MCF 10A (cell line): ENCODE results near the gene DOK4. TPM values are rescaled to one million over a fixed set of nuclear protein-coding genes. Genes with fewer than 3 reads are reported as not detected.

Experiments used
- BruUV-seq: library from RNA; stranded (reverse); fragments of 400-500 nt; replicated peaks from 2 replicates; lab custom pipeline; 2021; lab: Mats Ljungman, UMichigan
- CTCF ChIA-PET: fragments of 300-600 bp; sonication (Branson Sonifier 250); formaldehyde crosslinking; extraction: SDS; loops from one replicate; lab custom pipeline; 2021; ENCODE audit warnings: antibody characterized with exemption, inconsistent platforms; lab: Yijun Ruan, JAX
- POLR2A ChIA-PET: fragments of 300-600, 350-650 bp; sonication (Branson Sonifier 250); formaldehyde crosslinking; extraction: SDS; loops from one replicate; lab custom pipeline; 2020; ENCODE audit warnings: antibody characterized with exemption, inconsistent platforms; lab: Yijun Ruan, JAX
- DNase-seq: peaks from one replicate; pipeline ENCODE4 v3.0.0-alpha.2; 2018; ENCODE audit not compliant: unreplicated experiment
- H3K27ac Mint-ChIP-seq: one replicate; pipeline ENCODE4 v1.8.0; 2022; ENCODE audit warnings: mild to moderate bottlenecking, low read depth, mixed read lengths; ENCODE audit not compliant: unreplicated experiment
- H3K27me3 Mint-ChIP-seq: one replicate; pipeline ENCODE4 v1.8.0; 2022; ENCODE audit warnings: mixed read lengths; ENCODE audit not compliant: insufficient read depth, unreplicated experiment
- H3K36me3 Mint-ChIP-seq: one replicate; pipeline ENCODE4 v1.8.0; 2022; ENCODE audit warnings: mild to moderate bottlenecking, moderate library complexity, mixed read lengths; ENCODE audit not compliant: insufficient read depth, unreplicated experiment
- H3K4me1 Mint-ChIP-seq: one replicate; pipeline ENCODE4 v1.8.0; 2022; ENCODE audit warnings: mixed read lengths; ENCODE audit not compliant: insufficient read depth, unreplicated experiment
- H3K4me3 Mint-ChIP-seq: one replicate; pipeline ENCODE4 v1.8.0; 2022; ENCODE audit warnings: mild to moderate bottlenecking, moderate library complexity, mixed read lengths; ENCODE audit not compliant: unreplicated experiment
- H3K9me3 Mint-ChIP-seq: one replicate; pipeline ENCODE4 v1.8.0; 2022; ENCODE audit warnings: mixed read lengths; ENCODE audit not compliant: unreplicated experiment
- intact Hi-C: fragments of 100-400 bp; cut with micrococcal nuclease; formaldehyde crosslinking; loops from 2 replicates; pipeline ENCODE4 v1.14.1; 2022
- total RNA-seq: library from RNA; stranded (reverse); gene quantifications from 2 replicates; pipeline ENCODE4 v1.2.3, GENCODE V29; 2022
- TF ChIP-seq, protein P1 (sequence below): fragments of 200-600 bp; IDR thresholded peaks from one replicate; pipeline ENCODE4 v1.8.0; 2022; ENCODE audit warnings: antibody characterized with exemption, mild to moderate bottlenecking; ENCODE audit not compliant: unreplicated experiment

The DOK4 gene
- total RNA-seq, 1 experiment from 2014 or later = 6.4 TPM

DNA sequence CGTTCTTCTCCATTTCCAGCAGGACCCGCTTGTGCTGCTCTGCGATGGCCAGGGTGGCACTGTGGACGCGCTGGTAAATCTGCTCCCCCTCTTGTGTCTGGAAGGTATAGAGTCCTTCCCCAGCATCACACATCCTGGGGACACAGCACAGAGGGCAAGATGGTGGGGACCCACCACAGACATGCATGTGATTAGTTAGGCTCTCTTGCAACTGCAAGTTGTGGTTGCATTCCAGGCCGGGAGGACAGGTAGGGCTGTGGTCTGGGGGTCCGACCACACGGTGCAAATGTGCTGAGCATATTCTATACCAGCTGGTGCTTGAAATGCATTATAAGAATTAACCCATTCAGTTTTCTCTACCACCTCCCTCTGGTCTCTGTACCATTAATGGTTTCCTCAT lies 12.4 kb downstream of the DOK4 start:
- Mint-ChIP-seq H3K27ac (no peak overlapping the region), H3K4me3 (no peak overlapping the region), H3K4me1 (no peaks in the 10 kb centered on the region), H3K36me3 (peaks cover 25% of the 10 kb centered on the region), H3K27me3 (no peaks in the 10 kb centered on the region), H3K9me3 (no peaks in the 10 kb centered on the region)
- TF ChIP-seq, protein P1, sequence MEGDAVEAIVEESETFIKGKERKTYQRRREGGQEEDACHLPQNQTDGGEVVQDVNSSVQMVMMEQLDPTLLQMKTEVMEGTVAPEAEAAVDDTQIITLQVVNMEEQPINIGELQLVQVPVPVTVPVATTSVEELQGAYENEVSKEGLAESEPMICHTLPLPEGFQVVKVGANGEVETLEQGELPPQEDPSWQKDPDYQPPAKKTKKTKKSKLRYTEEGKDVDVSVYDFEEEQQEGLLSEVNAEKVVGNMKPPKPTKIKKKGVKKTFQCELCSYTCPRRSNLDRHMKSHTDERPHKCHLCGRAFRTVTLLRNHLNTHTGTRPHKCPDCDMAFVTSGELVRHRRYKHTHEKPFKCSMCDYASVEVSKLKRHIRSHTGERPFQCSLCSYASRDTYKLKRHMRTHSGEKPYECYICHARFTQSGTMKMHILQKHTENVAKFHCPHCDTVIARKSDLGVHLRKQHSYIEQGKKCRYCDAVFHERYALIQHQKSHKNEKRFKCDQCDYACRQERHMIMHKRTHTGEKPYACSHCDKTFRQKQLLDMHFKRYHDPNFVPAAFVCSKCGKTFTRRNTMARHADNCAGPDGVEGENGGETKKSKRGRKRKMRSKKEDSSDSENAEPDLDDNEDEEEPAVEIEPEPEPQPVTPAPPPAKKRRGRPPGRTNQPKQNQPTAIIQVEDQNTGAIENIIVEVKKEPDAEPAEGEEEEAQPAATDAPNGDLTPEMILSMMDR = no peak
- no peak for DNase-seq
- no TSS peak for BruUV-seq
- POLR2A ChIA-PET = no interaction called here
- intact Hi-C loops = no loop called here
- CTCF ChIA-PET = interaction anchor here (0.6 to 2.2 kb wide), 4 partner anchors 11 to 140 kb away, joined by 4 to 13 read pairs (median 6); partner anchors contain the start of gene POLR2C

DNA sequence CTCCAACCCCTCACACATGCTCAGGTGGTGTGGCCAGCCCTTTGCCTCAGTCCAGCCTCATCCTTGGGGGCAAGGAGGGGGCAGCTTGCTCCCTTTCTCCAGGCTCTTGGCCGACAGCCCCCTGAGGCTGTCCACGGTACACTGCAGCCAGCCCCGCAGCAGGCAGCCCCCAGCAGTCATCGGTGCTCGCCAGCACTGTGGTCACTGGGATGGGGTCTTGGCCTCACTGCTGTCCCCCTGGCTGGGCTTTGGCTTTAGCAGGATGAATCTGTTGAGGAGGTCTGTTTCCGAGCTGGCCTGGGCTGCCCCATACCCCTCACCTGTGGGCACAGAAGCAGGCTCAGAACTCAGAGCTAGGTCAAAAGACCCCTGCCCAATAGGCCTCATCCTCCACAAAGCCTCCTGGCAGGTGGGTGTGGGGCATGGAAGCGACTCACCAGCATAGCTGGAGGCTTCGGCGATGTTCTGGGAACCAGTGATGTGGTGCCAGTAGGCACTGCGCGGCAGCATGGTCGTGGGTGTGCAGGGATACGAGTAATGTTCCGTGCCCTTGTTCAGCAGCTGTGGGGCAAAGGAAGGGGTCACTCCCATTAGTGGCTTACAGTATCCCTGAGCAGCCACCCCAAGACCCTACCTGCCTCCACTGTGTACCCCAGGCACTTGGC lies 13.0 kb downstream of the DOK4 start:
- CTCF ChIA-PET = interaction anchor here (0.6 to 2.2 kb wide), 2 partner anchors 11 to 140 kb away, joined by 4 to 13 read pairs; partner anchors contain the start of gene POLR2C
- intact Hi-C loops = no loop called here
- TF ChIP-seq, protein P1 = no peak
- Mint-ChIP-seq H3K4me1 (no peaks in the 10 kb centered on the region), H3K27me3 (no peaks in the 10 kb centered on the region), H3K4me3 (no peak overlapping the region), H3K27ac (no peak overlapping the region), H3K9me3 (no peaks in the 10 kb centered on the region), H3K36me3 (peaks cover 31% of the 10 kb centered on the region)
- no TSS peak for BruUV-seq
- DNase-seq = no peak
- POLR2A ChIA-PET = interaction anchor here (0.6 to 1.6 kb wide), 3 partner anchors 9 to 12 kb away, joined by 4 to 5 read pairs (median 4); partner anchors contain the start of gene POLR2C

DNA sequence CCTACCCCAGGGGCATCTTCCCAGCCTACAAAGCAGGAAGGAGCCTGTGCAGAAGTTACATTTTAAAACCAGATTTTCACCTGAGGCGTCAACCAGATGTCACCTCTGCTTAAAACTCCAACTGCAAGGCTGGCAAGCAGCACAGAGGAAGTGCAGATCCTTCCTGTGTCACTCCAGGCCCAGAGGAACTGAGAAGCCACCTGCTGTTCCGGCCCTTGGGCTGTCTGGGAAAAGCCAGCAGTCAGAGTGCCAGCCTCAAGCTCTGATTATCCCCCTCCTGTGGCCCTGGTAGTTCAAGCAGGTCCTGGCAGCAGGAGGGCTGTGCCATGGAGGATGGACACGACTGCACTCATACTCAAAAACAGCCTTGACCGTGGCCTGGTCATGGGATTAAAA lies 13.6 kb downstream of the DOK4 start:
- ChIA-PET CTCF (interaction anchor here (2.2 kb wide), 1 partner anchor 11 kb away, joined by 13 read pairs; the partner anchor contains the start of gene POLR2C), POLR2A (interaction anchor here (1.0 to 1.6 kb wide), 3 partner anchors 8 to 26 kb away, joined by 4 read pairs; partner anchors contain the start of gene POLR2C)
- no peaks in the 10 kb centered on the region for H3K27me3 Mint-ChIP-seq
- intact Hi-C loops = no loop called here
- no peak for DNase-seq
- no peak overlapping the region for H3K27ac Mint-ChIP-seq
- BruUV-seq = no TSS peak
- TF ChIP-seq, protein P1 = no peak
- H3K4me1 Mint-ChIP-seq = no peaks in the 10 kb centered on the region
- H3K9me3 Mint-ChIP-seq = no peaks in the 10 kb centered on the region
- no peak overlapping the region for H3K4me3 Mint-ChIP-seq
- H3K36me3 Mint-ChIP-seq = peaks cover 37% of the 10 kb centered on the region

GRCh38 chr16:57471852-57472664 lies 14.2 kb downstream of the DOK4 start:
- ChIA-PET POLR2A (interaction anchor here (1.0 to 1.6 kb wide), 3 partner anchors 8 to 25 kb away, joined by 4 read pairs; partner anchors contain the start of gene POLR2C), CTCF (interaction anchor here (2.2 kb wide), 1 partner anchor 10 kb away, joined by 13 read pairs; the partner anchor contains the start of gene POLR2C)
- H3K9me3 Mint-ChIP-seq = no peaks in the 10 kb centered on the region
- no peaks in the 10 kb centered on the region for H3K27me3 Mint-ChIP-seq
- TF ChIP-seq, protein P1 = no peak
- H3K4me1 Mint-ChIP-seq = no peaks in the 10 kb centered on the region
- DNase-seq = no peak
- H3K36me3 Mint-ChIP-seq = peaks cover 42% of the 10 kb centered on the region
- H3K4me3 Mint-ChIP-seq = no peak overlapping the region
- no peak overlapping the region for H3K27ac Mint-ChIP-seq
- BruUV-seq = no TSS peak
- intact Hi-C loops = no loop called here
